K562 (cell line): ENCODE data around the gene SLX9. TPM values are rescaled to one million over a fixed set of nuclear protein-coding genes. Genes with fewer than 3 reads are reported as not detected.
A peak's percentile ranks its signal among the peaks of the same experiment; 100 is the strongest.

ENCODE experiments used
- ATAC-seq: fragments of 200-7000 bp; cut with Tn5 transposase; 3 replicates; pipeline ENCODE4 v1.9.1; 2020; ENCODE audit warnings: moderate library complexity
- BruUV-seq: library from RNA; stranded (reverse); fragments of 400-500 nt; replicated peaks from 2 replicates; lab custom pipeline; 2021; lab: Mats Ljungman, UMichigan
- CTCF ChIA-PET: fragments of 300-600 bp; formaldehyde crosslinking; extraction: SDS; loops from one replicate; lab custom pipeline; 2021; ENCODE audit warnings: low intra/inter-chr PET ratio; lab: Yijun Ruan, JAX
- POLR2A ChIA-PET: fragments of 300-600, 350-650 bp; sonication (Branson Sonifier 250); formaldehyde crosslinking; extraction: SDS; loops from one replicate; lab custom pipeline; 2021; ENCODE audit warnings: antibody characterized with exemption, inconsistent platforms; lab: Yijun Ruan, JAX
- DNase-seq, 4 experiments: peaks; one replicate each; pipeline versions ENCODE4 v3.0.0 to v3.0.0-alpha.2; 2011 to 2018; ENCODE audit warnings: low spot score in 3 of 4, mixed read lengths in 3 of 4; ENCODE audit errors: extremely low read depth in 1 of 4
- FAIRE-seq: peaks from 2 replicates; lab custom pipeline; 2011; peaks lifted over from hg19 to GRCh38; lab: Jason Lieb, UNC
- H2AFZ ChIP-seq: 2 replicates; pipeline ENCODE4 v1.6.0; 2011; ENCODE audit warnings: low read depth, low read length, control low read depth, inconsistent platforms
- H3K27ac ChIP-seq: fragments of 200-600 bp; 3 replicates; pipeline ENCODE4 v1.8.0; 2011; ENCODE audit warnings: low read depth, mild to moderate bottlenecking, control low read depth, inconsistent platforms, low read length, moderate library complexity, mixed read lengths; ENCODE audit errors: extremely low read depth
- H3K27me3 ChIP-seq, 2 experiments: fragments of 300-600 bp in 1 of 2; 2 replicates in 1 of 2; 3 replicates in 1 of 2; pipeline versions ENCODE4 v1.6.0 to v1.8.0; 2011; ENCODE audit warnings: inconsistent platforms in 2 of 2, low read length in 2 of 2, mild to moderate bottlenecking in 1 of 2, mixed read lengths in 1 of 2, moderate library complexity in 1 of 2; ENCODE audit not compliant: control insufficient read depth in 2 of 2, insufficient read depth in 2 of 2
- H3K36me3 ChIP-seq: fragments of 300-600 bp; 3 replicates; pipeline ENCODE4 v1.8.0; 2011; ENCODE audit warnings: mild to moderate bottlenecking, low read length, inconsistent platforms; ENCODE audit not compliant: control insufficient read depth, insufficient read depth
- H3K4me1 ChIP-seq, 2 experiments: fragments of 200-600 bp in 1 of 2; replicated peaks in 1 of 2; 2 replicates in 1 of 2; 3 replicates in 1 of 2; pipeline versions ENCODE4 v1.5.1 to v1.8.0; 2011; ENCODE audit warnings: inconsistent platforms in 2 of 2, low read length in 2 of 2, mild to moderate bottlenecking in 1 of 2, mixed read lengths in 1 of 2, moderate library complexity in 1 of 2; ENCODE audit not compliant: control insufficient read depth in 2 of 2, insufficient read depth in 2 of 2
- H3K4me2 ChIP-seq: 2 replicates; pipeline ENCODE4 v1.6.1; 2011; ENCODE audit warnings: low read length, control low read depth, inconsistent platforms, mixed read lengths; ENCODE audit not compliant: insufficient read depth
- H3K4me3 ChIP-seq: fragments of 200-600 bp; sonication (generic), shearing (Covaris generic); 2 replicates; pipeline ENCODE4 v1.5.1; 2016; ENCODE audit warnings: control low read depth, inconsistent platforms
- H3K79me2 ChIP-seq: fragments of 200-600 bp; 3 replicates; pipeline ENCODE4 v1.8.0; 2011; ENCODE audit warnings: low read length, inconsistent platforms; ENCODE audit not compliant: control insufficient read depth, insufficient read depth
- H3K9ac ChIP-seq, 2 experiments: 2 replicates each; pipeline versions ENCODE4 v1.6.0 to v1.6.1; 2011; ENCODE audit warnings: low read depth in 2 of 2, low read length in 2 of 2, control low read depth in 1 of 2, inconsistent platforms in 1 of 2, mild to moderate bottlenecking in 1 of 2, mixed read lengths in 1 of 2; ENCODE audit not compliant: insufficient read depth in 1 of 2
- H3K9me1 ChIP-seq: one replicate; pipeline ENCODE4 v1.6.0; 2011; ENCODE audit warnings: inconsistent platforms, mild to moderate bottlenecking, low read length, moderate library complexity; ENCODE audit not compliant: control insufficient read depth, insufficient read depth
- H3K9me3 ChIP-seq: replicated peaks from 2 replicates; pipeline ENCODE4 v1.5.1; 2011; ENCODE audit warnings: low read depth, low read length, inconsistent platforms; ENCODE audit not compliant: control insufficient read depth, insufficient read depth
- H4K20me1 ChIP-seq: replicated peaks from 2 replicates; pipeline ENCODE4 v1.6.1; 2011; ENCODE audit warnings: low read length, inconsistent platforms, mixed read lengths; ENCODE audit not compliant: control insufficient read depth, insufficient read depth
- ATF7 ChIP-seq: fragments of 450-650 bp; IDR thresholded peaks from 2 replicates; pipeline ENCODE4 v1.7.1; 2014; ENCODE audit warnings: mild to moderate bottlenecking, moderate library complexity
- CBFA2T3 ChIP-seq: fragments of 450-650 bp; IDR thresholded peaks from 2 replicates; pipeline ENCODE4 v1.6.1; 2017
- CREM ChIP-seq: IDR thresholded peaks from 2 replicates; pipeline ENCODE4 v1.6.1; 2014; ENCODE audit warnings: antibody characterized with exemption, low read depth
- CXXC5 ChIP-seq: fragments of 250-450 bp; sonication (Bioruptor Pico); IDR thresholded peaks from 2 replicates; pipeline ENCODE4 v1.8.0; 2022; ENCODE audit warnings: inconsistent platforms, mild to moderate bottlenecking, moderate library complexity
- FOXP1 ChIP-seq: sonication (generic); formaldehyde crosslinking; IDR thresholded peaks from 2 replicates; pipeline ENCODE4 v1.8.0; 2022; ENCODE audit warnings: mild to moderate bottlenecking, missing genetic modification reagents
- MAZ ChIP-seq, 2 experiments: fragments of 450-650 bp in 1 of 2; sonication (generic) in 1 of 2; formaldehyde crosslinking; IDR thresholded peaks in 1 of 2; conservative IDR thresholded peaks in 1 of 2; 2 replicates each; pipeline versions ENCODE4 v1.4.0 to v1.5.0; 2020; ENCODE audit warnings: mild to moderate bottlenecking in 1 of 2, missing genetic modification reagents in 1 of 2
- SAP30 ChIP-seq: fragments of 200-600 bp; sonication (generic); IDR thresholded peaks from 2 replicates; pipeline ENCODE4 v1.6.1; 2012; ENCODE audit warnings: borderline replicate concordance, low read depth, mild to moderate bottlenecking, moderate library complexity, low read length, control low read depth, inconsistent platforms; ENCODE audit not compliant: insufficient read depth, poor library complexity, severe bottlenecking
- SMARCB1 ChIP-seq: IDR thresholded peaks from 2 replicates; pipeline ENCODE4 v1.6.1; 2011; ENCODE audit warnings: improper control_type of control experiment, low read depth; ENCODE audit not compliant: insufficient read length
- SPI1 ChIP-seq: IDR thresholded peaks from 2 replicates; pipeline ENCODE4 v1.6.1; 2011; ENCODE audit warnings: low read depth, low read length, control low read depth, borderline replicate concordance
- TBP ChIP-seq: optimal IDR thresholded peaks from 2 replicates; pipeline ENCODE3; 2011; ENCODE audit warnings: low read depth, low read length, improper control_type of control experiment
- ZNF146 ChIP-seq: IDR thresholded peaks from one replicate; pipeline ENCODE4 v1.6.1; 2018; ENCODE audit warnings: missing compliant biosample characterization; ENCODE audit not compliant: unreplicated experiment
- WGBS: fragments of 100-300 bp; shearing (Covaris generic); methylation state at CpG from one replicate; pipeline ENCODE4 v1.1.6; 2016; ENCODE audit warnings: low coverage, mixed read lengths; ENCODE audit not compliant: insufficient coverage; ENCODE audit errors: missing lambda C conversion rate; 5-methylcytosine and 5-hydroxymethylcytosine counted together
- in situ Hi-C: fragments of 300-500 bp; cut with MboI; formaldehyde crosslinking; loops from 4 replicates; pipeline ENCODE4 v1.15.0; 2018; ENCODE audit warnings: inconsistent platforms, mixed read lengths
- intact Hi-C: fragments of 100-400 bp; cut with micrococcal nuclease; formaldehyde crosslinking; loops from 2 replicates; pipeline ENCODE4 v1.14.2; 2022
- polyA plus RNA-seq, 8 experiments: library from polyadenylated mRNA; depleted of rRNA in 4 of 8; stranded (reverse) in 5 of 8; unstranded in 3 of 8; fragments of >200 nt; fragmentation: Nextera tagmentation in 2 of 8; fragmentation: Illumina TruSeq in 1 of 8; extraction: Ambion mirVana in 2 of 8; extraction: Trizol in 1 of 8; gene quantifications; 2 replicates each; pipeline versions ENCODE4 v1.2.1 to v1.2.3, GENCODE V29; 2011 to 2014; ENCODE audit warnings: inconsistent platforms in 1 of 8, missing spikeins in 1 of 8
- total RNA-seq, 7 experiments: library from RNA; depleted of rRNA in 6 of 7; stranded (reverse); fragments of >200 nt in 6 of 7; fragmentation: Illumina TruSeq in 2 of 7; extraction: Trizol in 2 of 7; gene quantifications; 2 replicates each; pipeline versions ENCODE4 v1.2.1 to v1.2.3, GENCODE V29; 2011 to 2021; ENCODE audit warnings: low replicate concordance in 1 of 7
- TF ChIP-seq, protein P1 (sequence below): fragments of 450-650 bp; IDR thresholded peaks from 2 replicates; pipeline ENCODE4 v1.6.1; 2016; ENCODE audit warnings: antibody characterized with exemption
- TF ChIP-seq, protein P2 (sequence below): fragments of 250-450 bp; sonication (Bioruptor Pico); IDR thresholded peaks from 2 replicates; pipeline ENCODE4 v1.4.0; 2020; ENCODE audit warnings: borderline replicate concordance
- TF ChIP-seq, protein P3 (sequence below), 3 experiments: IDR thresholded peaks in 2 of 3; conservative IDR thresholded peaks in 1 of 3; 2 replicates each; pipeline ENCODE4 v1.5.1; 2011 to 2012; ENCODE audit warnings: low read length in 3 of 3, mild to moderate bottlenecking in 3 of 3, control low read depth in 2 of 3, improper control_type of control experiment in 1 of 3, inconsistent platforms in 1 of 3, low read depth in 1 of 3, mixed read lengths in 1 of 3, moderate library complexity in 1 of 3; ENCODE audit not compliant: insufficient read depth in 2 of 3

Gene SLX9
- total and polyA plus RNA-seq, 9 of the 15 experiments (the other 6 are each of a cell fraction or from before 2014, with no cell fraction given) = 1.2 to 75.5 (median 16.5) TPM

DNA sequence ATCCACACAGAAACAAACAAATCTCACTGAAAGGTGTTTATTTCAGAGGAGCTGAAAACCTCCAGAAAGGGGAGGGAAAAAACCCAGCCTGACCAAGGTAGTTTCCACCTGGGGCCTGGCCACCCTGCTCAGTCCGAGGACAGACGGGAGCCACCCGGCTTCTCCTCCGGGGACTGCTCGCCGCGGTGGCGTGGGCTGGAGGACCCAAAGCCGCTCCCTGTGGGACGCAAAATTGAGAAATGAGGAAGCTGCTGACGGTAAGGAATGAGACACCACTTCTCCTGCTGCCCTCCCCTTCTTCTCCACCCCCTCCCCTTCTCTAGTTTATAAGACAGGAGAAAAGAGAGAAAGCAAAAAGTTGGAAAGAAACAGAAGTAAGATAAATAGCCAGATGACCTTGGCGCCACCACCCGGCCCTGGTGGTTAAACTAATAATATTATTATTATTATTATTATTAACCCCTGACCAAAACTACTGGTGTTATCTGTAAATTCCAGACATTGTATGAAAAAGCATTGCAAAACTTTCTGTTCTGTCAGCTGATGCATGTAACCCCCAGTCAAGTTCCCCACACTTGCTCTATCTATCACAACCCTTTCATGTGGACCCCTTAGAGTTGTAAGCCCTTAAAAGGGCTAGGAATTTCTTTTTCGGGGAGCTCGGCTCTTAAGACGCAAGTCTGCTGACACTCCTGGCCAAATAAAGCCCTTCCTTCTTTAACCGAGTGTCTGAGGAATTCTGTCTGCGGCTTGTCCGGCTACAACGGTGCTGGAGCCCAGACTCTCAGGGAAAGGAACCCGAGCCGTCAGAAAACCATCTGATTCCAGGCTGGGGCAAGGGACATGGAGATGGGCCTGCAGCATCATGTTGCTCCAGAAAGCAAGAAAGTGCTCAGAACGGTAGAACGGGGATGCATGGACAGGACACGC is 31.6 kb upstream of the SLX9 start:
- intact Hi-C loops = loop anchor here (2.0 kb wide), 1 partner anchor 107 kb away; the partner anchor contains the start of gene UBE2G2
- FAIRE-seq = peak; percentile 55
- no peaks in the 10 kb centered on the region for H3K9me1 ChIP-seq
- H2AFZ ChIP-seq = no peak overlapping the region; the same call in 1 of the 2 replicates
- no peaks in the 10 kb centered on the region; the same call in 1 of the 2 replicates for H3K9me3 ChIP-seq
- peak; percentile 7; the same call in 2 of the 3 replicates for ATAC-seq
- in situ Hi-C loops = no loop called here
- H4K20me1 ChIP-seq = no peaks in the 10 kb centered on the region; the same call in none of the 2 replicates
- DNase-seq = peak in 3 of 4 experiments; percentile 41 to 53 (median 49)
- ChIA-PET CTCF (interaction anchor here (0.6 to 1.1 kb wide), 3 partner anchors 104 to 398 kb away, joined by 3 read pairs; no protein-coding TSS in a partner anchor), POLR2A (interaction anchor here (0.6 to 1.9 kb wide), 5 partner anchors 9 to 230 kb away, joined by 3 to 7 read pairs (median 3); no protein-coding TSS in a partner anchor)
- H3K4me1 ChIP-seq = peaks cover 9 to 71% of the 10 kb centered on the region in 2 experiments; a peak in 3 of 5 replicates
- no TSS peak for BruUV-seq
- 16% methylated on average over 25 of the region's 25 CpGs for WGBS
- H3K9ac ChIP-seq = peak overlapping the region in 1 of 2 experiments; percentile 83; a peak in 1 of 4 replicates
- peaks cover 33 to 66% of the 10 kb centered on the region in 2 experiments for H3K27me3 ChIP-seq
- H3K4me3 ChIP-seq = no peak overlapping the region
- H3K79me2 ChIP-seq = no peaks in the 10 kb centered on the region
- H3K36me3 ChIP-seq = no peaks in the 10 kb centered on the region
- H3K27ac ChIP-seq = no peak overlapping the region
- peak overlapping the region; percentile 51; the same call in 1 of the 2 replicates for H3K4me2 ChIP-seq
- TF ChIP-seq CBFA2T3 = no peak
- TF ChIP-seq ATF7 = 0 out of 2 replicates have a peak, but pooled peaks have one; percentile 10
- no peak for TF ChIP-seq ZNF146 (CRISPR knock-in tag)
- 0 out of 4 replicates have a peak, but pooled peaks of 1 of the 2 experiments have one; percentile 41 for TF ChIP-seq MAZ (CRISPR knock-in tag; conservative IDR thresholded peaks at IDR 0.05 in 1 of 2, IDR thresholded peaks at IDR 0.05 in 1 of 2)
- TF ChIP-seq, protein P1, sequence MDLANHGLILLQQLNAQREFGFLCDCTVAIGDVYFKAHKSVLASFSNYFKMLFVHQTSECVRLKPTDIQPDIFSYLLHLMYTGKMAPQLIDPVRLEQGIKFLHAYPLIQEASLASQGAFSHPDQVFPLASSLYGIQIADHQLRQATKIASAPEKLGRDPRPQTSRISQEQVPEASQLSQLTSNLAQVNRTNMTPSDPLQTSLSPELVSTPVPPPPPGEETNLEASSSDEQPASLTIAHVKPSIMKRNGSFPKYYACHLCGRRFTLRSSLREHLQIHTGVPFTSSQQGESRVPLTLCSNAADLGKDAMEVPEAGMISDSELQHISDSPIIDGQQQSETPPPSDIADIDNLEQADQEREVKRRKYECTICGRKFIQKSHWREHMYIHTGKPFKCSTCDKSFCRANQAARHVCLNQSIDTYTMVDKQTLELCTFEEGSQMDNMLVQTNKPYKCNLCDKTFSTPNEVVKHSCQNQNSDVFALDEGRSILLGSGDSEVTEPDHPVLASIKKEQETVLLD = no peak
- TF ChIP-seq, protein P2, sequence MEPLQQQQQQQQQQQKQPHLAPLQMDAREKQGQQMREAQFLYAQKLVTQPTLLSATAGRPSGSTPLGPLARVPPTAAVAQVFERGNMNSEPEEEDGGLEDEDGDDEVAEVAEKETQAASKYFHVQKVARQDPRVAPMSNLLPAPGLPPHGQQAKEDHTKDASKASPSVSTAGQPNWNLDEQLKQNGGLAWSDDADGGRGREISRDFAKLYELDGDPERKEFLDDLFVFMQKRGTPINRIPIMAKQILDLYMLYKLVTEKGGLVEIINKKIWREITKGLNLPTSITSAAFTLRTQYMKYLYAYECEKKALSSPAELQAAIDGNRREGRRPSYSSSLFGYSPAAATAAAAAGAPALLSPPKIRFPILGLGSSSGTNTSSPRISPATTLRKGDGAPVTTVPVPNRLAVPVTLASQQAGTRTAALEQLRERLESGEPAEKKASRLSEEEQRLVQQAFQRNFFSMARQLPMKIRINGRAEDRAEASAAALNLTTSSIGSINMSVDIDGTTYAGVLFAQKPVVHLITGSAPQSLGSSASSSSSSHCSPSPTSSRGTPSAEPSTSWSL (CRISPR knock-in tag) = no peak
- no peak for TF ChIP-seq FOXP1
- peak; percentile 25; the same call in 1 of the 2 replicates for TF ChIP-seq CREM
- no peak for TF ChIP-seq TBP
- peak; percentile 70 for TF ChIP-seq SPI1
- no peak for TF ChIP-seq SAP30
- no peak for TF ChIP-seq SMARCB1
- TF ChIP-seq, protein P3, sequence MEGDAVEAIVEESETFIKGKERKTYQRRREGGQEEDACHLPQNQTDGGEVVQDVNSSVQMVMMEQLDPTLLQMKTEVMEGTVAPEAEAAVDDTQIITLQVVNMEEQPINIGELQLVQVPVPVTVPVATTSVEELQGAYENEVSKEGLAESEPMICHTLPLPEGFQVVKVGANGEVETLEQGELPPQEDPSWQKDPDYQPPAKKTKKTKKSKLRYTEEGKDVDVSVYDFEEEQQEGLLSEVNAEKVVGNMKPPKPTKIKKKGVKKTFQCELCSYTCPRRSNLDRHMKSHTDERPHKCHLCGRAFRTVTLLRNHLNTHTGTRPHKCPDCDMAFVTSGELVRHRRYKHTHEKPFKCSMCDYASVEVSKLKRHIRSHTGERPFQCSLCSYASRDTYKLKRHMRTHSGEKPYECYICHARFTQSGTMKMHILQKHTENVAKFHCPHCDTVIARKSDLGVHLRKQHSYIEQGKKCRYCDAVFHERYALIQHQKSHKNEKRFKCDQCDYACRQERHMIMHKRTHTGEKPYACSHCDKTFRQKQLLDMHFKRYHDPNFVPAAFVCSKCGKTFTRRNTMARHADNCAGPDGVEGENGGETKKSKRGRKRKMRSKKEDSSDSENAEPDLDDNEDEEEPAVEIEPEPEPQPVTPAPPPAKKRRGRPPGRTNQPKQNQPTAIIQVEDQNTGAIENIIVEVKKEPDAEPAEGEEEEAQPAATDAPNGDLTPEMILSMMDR (IDR thresholded peaks at IDR 0.05 in 2 of 3, conservative IDR thresholded peaks at IDR 0.05 in 1 of 3; ENCODE audit: insufficient read depth in 2 of 3, low read depth in 1 of 3, low read length in 3 of 3) = peak in 1 of 3 experiments; percentile 20; a peak in 1 of 6 replicates
- TF ChIP-seq CXXC5 (CRISPR knock-in tag) = 0 out of 2 replicates have a peak, but pooled peaks have one; percentile 15
